SJSA1 (cell line): ENCODE data around the gene NAA38. TPM values are rescaled to one million over a fixed set of nuclear protein-coding genes. Genes with fewer than 3 reads are reported as not detected.

Source experiments
- DNase-seq, 2 experiments: peaks; one replicate each; pipeline ENCODE4 v3.0.0-alpha.2; 2015 to 2020; ENCODE audit warnings: low spot score in 2 of 2, low read depth in 1 of 2
- H3K27ac ChIP-seq: fragments of 250-450 bp; sonication (Bioruptor Pico); 2 replicates; pipeline ENCODE4 v1.5.1; 2020; ENCODE audit warnings: mild to moderate bottlenecking, moderate library complexity
- H3K27me3 ChIP-seq: fragments of 250-450 bp; sonication (Bioruptor Pico); replicated peaks from 2 replicates; pipeline ENCODE4 v1.5.1; 2020; ENCODE audit warnings: mild to moderate bottlenecking, moderate library complexity
- H3K36me3 ChIP-seq: fragments of 250-450 bp; sonication (Bioruptor Pico); 2 replicates; pipeline ENCODE4 v1.5.1; 2020; ENCODE audit warnings: mild to moderate bottlenecking
- H3K4me1 ChIP-seq: fragments of 250-450 bp; sonication (Bioruptor Pico); replicated peaks from 2 replicates; pipeline ENCODE4 v1.6.1; 2021; ENCODE audit warnings: mild to moderate bottlenecking
- H3K4me3 ChIP-seq: fragments of 250-450 bp; sonication (Bioruptor Pico); 2 replicates; pipeline ENCODE4 v1.5.1; 2020; ENCODE audit warnings: mild to moderate bottlenecking
- H3K9me3 ChIP-seq: fragments of 250-450 bp; sonication (Bioruptor Pico); replicated peaks from 2 replicates; pipeline ENCODE4 v1.5.1; 2020; ENCODE audit warnings: mild to moderate bottlenecking
- total RNA-seq: library from RNA; depleted of rRNA; stranded (reverse); fragments of >200 nt; shearing (Covaris generic); gene quantifications from 2 replicates; pipeline ENCODE4 v1.2.3, GENCODE V29; 2014; rRNA removed

The NAA38 gene, protein sequence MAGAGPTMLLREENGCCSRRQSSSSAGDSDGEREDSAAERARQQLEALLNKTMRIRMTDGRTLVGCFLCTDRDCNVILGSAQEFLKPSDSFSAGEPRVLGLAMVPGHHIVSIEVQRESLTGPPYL
- 90.7 and 148 TPM in 2 replicates for total RNA-seq

DNA sequence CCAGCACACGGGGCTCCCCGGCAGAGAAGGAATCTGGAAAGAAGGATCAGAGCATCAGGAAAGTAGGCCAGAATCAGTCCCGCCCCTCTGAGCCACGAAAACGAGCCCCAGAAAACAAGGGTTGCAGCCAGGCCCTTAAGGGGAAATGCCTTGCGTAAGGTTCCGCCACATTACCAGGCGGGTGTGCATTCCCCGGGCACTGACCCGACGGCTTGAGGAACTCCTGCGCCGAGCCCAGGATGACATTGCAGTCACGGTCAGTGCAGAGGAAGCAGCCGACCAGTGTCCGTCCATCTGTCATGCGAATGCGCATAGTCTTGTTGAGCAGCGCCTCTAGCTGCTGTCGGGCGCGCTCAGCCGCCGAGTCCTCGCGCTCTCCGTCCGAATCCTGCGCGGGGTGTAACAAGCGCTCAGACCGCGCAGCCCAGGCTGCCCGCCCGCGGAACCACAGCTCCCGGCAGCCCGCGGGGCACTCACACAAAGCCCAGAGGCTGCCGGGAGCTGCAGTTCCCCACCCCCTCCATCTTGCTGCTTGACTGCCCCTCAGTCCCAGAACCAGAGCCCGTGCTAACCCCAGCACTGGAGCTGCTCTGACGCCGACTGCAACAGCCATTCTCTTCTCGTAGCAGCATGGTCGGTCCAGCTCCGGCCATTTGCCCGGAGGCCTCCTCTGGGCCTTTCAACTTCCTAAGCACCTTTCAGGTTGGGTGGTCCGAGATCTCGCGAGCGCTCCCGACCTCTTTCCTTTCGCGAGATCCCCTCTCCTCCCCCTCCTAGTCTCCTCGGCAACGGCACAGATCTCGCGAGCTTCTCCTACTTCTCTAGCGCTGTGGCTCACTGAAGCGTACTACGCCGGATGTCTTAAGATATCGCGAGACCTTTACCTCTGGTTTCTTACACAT lies at the start of gene NAA38:
TSS of gene NAA38 (minus strand) at position 749 of the 902 bp plus-strand sequence. CDS start at position 653, 96 bp downstream.
- peak within 1 kb of the TSS; percentile 48 for H3K4me3 ChIP-seq

DNA sequence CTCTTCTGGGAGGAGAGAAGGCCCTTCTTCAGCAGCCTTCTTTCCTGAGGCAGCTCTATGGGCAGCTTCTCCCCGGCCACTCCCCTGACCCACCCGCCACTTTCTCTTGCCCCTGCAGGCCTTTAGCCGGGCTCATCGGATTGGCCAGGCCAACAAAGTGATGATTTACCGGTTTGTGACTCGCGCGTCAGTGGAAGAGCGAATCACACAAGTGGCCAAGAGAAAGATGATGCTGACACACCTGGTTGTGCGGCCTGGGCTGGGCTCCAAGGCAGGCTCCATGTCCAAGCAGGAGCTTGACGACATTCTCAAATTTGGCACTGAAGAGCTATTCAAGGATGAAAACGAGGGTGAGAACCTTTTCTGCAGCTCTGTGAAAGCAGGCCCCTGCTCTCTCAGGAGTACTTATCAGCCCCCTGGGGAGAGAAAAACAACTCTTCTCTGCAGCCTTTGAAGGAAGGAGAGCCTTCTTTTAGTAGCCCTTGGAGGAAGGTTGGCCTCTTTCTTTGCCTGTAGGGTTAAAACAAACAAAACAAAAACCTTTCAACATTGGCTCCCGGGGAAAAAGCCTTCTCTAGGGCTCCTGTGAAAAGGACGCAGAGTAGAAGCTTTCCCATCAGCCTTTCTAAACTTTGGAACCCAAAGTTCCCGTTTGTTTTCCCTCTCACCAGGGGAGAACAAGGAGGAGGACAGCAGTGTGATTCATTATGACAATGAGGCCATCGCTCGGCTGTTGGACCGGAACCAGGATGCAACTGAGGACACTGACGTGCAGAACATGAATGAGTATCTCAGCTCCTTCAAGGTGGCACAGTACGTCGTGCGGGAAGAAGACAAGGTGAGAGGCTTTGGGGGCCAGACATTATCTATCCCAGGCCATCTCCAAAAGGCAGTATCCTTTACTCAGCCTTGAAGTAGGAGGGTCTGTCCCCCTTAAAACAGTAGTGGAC lies 46.1 kb upstream of the NAA38 start:
- Histone ChIP-seq H3K4me1 (no peaks in the 10 kb centered on the region), H3K27ac (no peak overlapping the region), H3K27me3 (no peaks in the 10 kb centered on the region), H3K9me3 (no peaks in the 10 kb centered on the region), H3K36me3 (peaks cover 95% of the 10 kb centered on the region), H3K4me3 (no peak overlapping the region)
- no peak for DNase-seq

More for the DNA sequence above, at the start of gene NAA38:
- H3K9me3 ChIP-seq, result no peaks in the 10 kb centered on the region
- H3K27me3 ChIP-seq, result no peaks in the 10 kb centered on the region
- peaks cover 26% of the 10 kb centered on the region for H3K4me1 ChIP-seq
- H3K27ac ChIP-seq, result peak within 1 kb of the TSS; percentile 89
- DNase-seq, result peak; percentile 98 to 100
- H3K36me3 ChIP-seq, result peaks cover 24% of the 10 kb centered on the region

DNA sequence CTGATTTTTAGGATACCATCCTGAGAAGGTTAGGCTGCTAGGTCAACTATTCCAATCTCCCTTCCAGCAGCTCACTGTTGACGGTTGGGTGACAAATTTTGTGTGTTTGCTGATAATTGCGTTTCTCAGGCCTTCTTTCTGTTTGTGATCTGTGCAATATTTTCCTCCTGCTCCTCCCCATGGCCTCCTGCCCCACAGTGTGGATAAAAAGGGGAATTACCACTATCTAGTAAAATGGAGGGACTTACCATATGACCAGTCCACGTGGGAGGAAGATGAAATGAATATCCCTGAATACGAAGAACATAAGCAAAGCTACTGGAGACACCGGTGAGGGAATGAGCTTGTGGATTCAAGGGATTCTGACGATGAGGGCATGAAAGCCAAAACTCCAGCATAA lies 40.4 kb upstream of the NAA38 start:
- H3K27ac ChIP-seq, result no peak overlapping the region
- peaks cover 88% of the 10 kb centered on the region for H3K36me3 ChIP-seq
- DNase-seq, result no peak
- H3K27me3 ChIP-seq, result no peaks in the 10 kb centered on the region
- H3K4me1 ChIP-seq, result no peaks in the 10 kb centered on the region
- H3K4me3 ChIP-seq, result no peak overlapping the region
- H3K9me3 ChIP-seq, result no peaks in the 10 kb centered on the region

DNA sequence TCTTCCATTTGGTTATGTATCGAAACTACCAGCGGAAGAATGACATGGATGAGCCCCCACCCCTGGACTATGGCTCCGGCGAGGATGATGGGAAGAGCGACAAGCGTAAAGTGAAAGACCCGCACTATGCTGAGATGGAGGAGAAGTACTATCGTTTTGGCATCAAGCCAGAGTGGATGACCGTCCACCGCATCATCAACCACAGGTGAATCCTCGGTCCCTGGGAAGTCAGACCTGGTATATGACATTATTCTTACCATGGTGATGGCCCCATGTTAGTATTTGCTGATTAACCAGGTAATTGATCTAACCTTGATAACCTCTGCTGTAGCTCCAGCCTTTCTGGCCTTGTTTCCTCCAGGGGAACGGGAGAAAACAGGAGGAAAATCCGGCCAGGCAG lies 39.7 kb upstream of the NAA38 start:
- Histone ChIP-seq H3K36me3 (peaks cover 87% of the 10 kb centered on the region), H3K4me3 (no peak overlapping the region), H3K4me1 (no peaks in the 10 kb centered on the region), H3K9me3 (no peaks in the 10 kb centered on the region), H3K27me3 (no peaks in the 10 kb centered on the region), H3K27ac (no peak overlapping the region)
- no peak for DNase-seq

DNA sequence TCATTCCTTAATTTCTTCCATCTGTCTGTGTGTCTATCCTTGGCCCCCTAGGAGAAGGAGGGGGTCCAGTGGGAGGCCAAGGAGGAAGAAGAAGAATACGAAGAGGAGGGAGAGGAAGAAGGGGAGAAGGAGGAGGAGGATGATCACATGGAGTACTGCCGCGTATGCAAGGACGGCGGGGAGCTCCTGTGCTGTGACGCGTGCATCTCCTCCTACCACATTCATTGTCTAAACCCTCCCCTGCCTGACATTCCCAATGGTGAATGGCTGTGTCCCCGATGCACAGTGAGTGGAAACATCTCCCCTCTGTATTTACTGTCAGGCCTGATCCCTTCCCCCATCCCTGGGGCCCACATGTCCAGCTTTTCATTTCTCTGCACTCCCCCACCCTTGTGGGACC lies 37.5 kb upstream of the NAA38 start:
- no peak overlapping the region for H3K4me3 ChIP-seq
- no peak overlapping the region for H3K27ac ChIP-seq
- H3K27me3 ChIP-seq, result no peaks in the 10 kb centered on the region
- H3K36me3 ChIP-seq, result peaks cover 90% of the 10 kb centered on the region
- no peaks in the 10 kb centered on the region for H3K9me3 ChIP-seq
- DNase-seq, result no peak
- no peaks in the 10 kb centered on the region for H3K4me1 ChIP-seq

DNA sequence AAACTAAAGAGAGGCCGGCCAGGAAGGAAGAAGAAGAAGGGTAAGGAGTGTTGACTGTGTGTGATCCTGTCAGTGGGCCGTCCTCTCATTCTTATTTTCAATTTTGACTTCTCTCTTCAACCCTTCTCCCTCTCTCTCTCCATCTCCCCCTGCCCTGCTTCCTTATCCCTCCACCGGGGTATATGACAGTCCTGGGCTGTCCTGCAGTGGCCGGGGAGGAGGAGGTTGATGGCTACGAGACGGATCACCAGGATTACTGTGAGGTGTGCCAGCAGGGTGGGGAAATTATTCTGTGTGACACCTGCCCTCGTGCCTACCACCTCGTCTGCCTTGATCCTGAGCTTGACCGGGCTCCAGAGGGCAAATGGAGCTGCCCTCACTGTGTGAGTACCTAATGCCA lies 36.9 kb upstream of the NAA38 start:
- Histone ChIP-seq H3K27ac (no peak overlapping the region), H3K36me3 (peaks cover 90% of the 10 kb centered on the region), H3K9me3 (no peaks in the 10 kb centered on the region), H3K4me3 (no peak overlapping the region), H3K27me3 (no peaks in the 10 kb centered on the region), H3K4me1 (peaks cover 5% of the 10 kb centered on the region)
- no peak for DNase-seq

DNA sequence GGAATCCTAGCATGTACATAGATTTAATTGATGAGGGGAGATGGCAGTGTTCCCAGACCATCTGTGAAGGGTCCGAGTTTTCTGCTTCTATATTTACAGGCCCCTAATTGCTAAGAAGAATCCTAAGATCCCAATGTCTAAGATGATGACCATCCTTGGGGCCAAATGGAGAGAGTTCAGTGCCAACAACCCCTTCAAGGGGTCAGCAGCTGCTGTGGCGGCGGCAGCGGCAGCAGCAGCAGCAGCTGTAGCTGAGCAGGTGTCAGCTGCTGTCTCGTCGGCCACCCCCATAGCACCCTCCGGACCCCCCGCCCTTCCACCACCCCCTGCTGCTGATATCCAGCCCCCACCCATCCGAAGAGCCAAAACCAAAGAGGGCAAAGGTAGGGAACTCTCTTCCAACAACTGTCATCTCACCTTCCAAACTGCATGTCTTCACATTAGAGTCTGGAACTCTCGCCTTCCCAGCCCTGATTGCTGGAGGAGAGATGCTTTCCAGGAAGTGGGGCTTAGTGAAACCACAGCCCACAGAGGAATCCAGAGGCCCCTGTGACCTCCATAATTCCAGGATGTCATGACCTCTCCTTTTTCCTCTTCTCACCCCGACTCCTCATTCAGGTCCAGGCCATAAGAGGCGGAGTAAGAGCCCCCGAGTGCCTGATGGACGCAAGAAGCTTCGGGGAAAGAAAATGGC lies 36.0 kb upstream of the NAA38 start:
- H3K36me3 ChIP-seq, result peaks cover 82% of the 10 kb centered on the region
- no peak for DNase-seq
- H3K4me1 ChIP-seq, result peaks cover 14% of the 10 kb centered on the region
- H3K4me3 ChIP-seq, result no peak overlapping the region
- H3K27ac ChIP-seq, result no peak overlapping the region
- H3K9me3 ChIP-seq, result no peaks in the 10 kb centered on the region
- H3K27me3 ChIP-seq, result no peaks in the 10 kb centered on the region

DNA sequence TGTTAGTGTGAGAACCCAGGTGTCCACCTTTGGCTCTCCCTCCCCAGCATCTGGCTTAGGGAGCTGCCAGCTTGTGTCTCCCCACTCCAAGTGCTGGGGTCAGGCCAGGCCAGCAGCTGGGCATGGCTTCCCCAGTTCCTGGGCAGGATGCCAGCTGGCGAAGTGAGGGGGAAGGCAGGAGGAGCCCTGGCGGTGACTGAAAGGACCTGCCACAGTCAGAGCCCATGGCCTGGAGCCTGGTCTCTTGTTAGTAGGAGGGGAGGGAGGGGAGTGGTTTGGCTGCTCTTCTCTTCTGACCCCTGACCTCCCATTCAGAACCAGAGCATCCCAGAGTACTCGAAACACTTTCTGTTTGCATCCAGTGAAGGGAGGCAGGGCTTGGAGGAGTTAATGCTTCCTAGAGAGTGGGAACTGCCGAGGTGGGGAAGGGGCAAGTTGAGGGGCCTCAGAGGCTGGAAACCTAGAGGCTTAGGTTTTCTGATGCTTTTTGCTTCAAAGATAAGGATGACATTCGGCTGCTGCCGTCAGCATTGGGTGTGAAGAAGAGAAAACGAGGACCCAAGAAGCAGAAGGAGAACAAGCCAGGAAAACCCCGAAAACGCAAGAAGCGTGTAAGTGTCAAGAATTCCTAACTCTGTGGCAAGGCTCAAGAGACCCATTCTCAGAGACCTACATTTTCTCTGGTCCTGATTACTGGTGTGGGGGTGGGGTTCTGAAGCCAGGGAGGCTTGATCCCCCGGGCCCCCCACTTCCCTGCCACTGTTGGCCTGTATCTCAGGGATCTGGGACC lies 32.0 kb upstream of the NAA38 start:
- H3K27me3 ChIP-seq, result no peaks in the 10 kb centered on the region
- DNase-seq, result peak; percentile 82 to 94
- peaks cover 29% of the 10 kb centered on the region for H3K4me1 ChIP-seq
- H3K9me3 ChIP-seq, result no peaks in the 10 kb centered on the region
- no peak overlapping the region for H3K4me3 ChIP-seq
- H3K27ac ChIP-seq, result no peak overlapping the region
- peaks cover 47% of the 10 kb centered on the region for H3K36me3 ChIP-seq

DNA sequence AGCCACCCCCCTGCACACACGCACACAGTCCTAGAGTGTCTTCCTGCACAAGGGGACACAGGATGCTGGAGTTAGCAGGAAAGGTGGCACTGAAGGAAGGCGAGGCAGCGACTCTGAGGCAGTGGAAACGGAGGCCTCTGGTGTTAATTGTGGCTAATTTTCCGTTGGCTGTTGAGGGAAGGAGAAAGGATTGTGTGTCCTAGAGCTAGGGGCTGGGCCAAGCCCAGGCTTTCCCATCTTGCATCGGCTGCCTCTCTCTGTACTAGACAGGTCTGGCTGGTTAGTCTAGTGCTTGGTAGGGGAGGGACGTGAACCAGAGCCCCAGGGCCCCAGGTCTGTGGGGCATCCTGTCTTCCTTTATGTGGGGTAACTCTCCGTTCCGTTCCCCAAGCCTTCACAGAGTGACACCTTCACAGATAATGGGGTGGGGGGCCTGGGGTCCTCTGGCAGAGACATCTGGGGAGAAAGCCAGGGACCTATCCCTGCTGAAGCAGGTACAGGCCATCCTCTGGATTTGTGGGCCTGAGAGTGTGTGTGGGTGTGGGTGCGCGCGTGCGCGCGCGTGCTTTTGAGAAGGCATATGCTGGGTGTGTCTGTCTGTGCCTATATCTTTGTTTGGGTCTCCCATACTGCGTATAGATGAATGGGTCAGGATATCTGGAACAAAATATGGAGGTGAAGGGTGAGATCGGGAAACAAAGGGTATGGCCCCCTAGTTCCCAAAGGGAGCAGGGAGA lies 31.0 kb upstream of the NAA38 start, which contains the start of gene CHD3:
TSS of gene CHD3 (plus strand) at position 606 of the 737 bp plus-strand sequence. CDS start 212 bp downstream, outside the sequence.
- H3K4me1 ChIP-seq, result peaks cover 36% of the 10 kb centered on the region
- DNase-seq, result no peak
- no peaks in the 10 kb centered on the region for H3K9me3 ChIP-seq
- peak within 1 kb of the TSS; percentile 24; the same call in 1 of the 2 replicates for H3K27ac ChIP-seq
- no peaks in the 10 kb centered on the region for H3K27me3 ChIP-seq
- peaks cover 37% of the 10 kb centered on the region for H3K36me3 ChIP-seq
- peak within 1 kb of the TSS; percentile 30 for H3K4me3 ChIP-seq

DNA sequence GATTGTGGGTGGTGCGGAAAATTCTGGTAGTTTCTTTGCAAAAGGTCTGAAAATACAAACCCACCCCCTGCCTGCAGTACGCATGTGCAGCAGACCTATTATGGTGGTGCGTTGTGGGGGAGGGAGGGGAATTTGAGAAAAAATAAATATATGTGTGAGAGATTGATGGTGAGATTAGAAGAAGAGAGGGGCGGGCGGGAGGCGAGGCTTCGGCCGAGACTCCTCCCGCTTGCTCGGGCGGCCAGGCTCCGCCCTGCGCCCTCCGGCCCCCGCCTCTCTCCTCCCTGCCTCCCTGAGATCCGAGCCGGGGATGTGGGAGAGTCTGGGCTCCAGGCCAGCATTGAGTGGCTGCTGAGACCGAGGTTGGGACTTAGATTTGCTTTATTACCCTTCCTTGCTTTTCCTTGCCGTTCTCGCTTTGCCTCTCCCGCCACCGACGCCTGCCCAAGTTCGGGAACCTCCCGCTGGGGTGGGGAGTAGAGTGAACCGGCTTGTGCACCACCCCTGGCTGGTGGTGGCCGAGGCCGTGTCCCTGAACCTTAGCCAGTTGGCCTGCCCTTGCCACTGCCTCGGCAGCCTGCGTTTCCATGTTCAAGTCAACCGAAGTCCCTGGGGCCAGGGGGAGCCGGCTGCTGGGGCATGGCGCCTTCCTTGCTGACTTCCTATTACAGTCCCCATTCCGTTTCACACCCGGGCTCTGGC lies 30.3 kb upstream of the NAA38 start:
- Histone ChIP-seq H3K4me3 (peak overlapping the region; percentile 63), H3K4me1 (peaks cover 37% of the 10 kb centered on the region), H3K27me3 (no peaks in the 10 kb centered on the region), H3K27ac (peak overlapping the region; percentile 24; the same call in 1 of the 2 replicates), H3K9me3 (no peaks in the 10 kb centered on the region), H3K36me3 (peaks cover 36% of the 10 kb centered on the region)
- DNase-seq, result peak; percentile 95 to 98

DNA sequence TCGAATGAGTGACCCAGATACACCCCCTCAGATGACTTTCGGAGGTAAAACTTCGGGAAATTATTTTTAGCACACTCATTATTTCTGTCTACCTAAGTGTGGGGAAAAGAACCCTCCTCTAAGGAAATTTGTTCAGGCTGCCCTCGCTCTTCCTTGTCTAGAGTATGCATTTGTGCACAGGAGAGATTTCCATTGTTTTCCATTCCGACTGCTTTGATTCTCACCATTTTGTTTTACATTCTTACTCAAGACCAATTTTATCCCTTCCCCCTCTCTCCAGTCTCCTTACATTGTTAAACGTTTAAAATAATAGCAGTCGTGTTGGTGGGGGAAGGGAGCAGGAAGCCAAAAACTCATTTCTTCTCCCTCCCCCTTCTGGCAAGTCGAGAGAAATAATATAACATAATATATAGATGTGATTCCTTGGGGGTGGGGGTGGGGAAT lies 29.7 kb upstream of the NAA38 start:
- Histone ChIP-seq H3K36me3 (peaks cover 34% of the 10 kb centered on the region), H3K27me3 (no peaks in the 10 kb centered on the region), H3K4me3 (peak overlapping the region; percentile 63), H3K9me3 (no peaks in the 10 kb centered on the region), H3K27ac (peak overlapping the region; percentile 75), H3K4me1 (peaks cover 37% of the 10 kb centered on the region)
- DNase-seq, result no peak
